22Rv1 (cell line): ENCODE results near the gene RPTOR.

Source experiments
- H3K27ac ChIP-seq: fragments of 450-650 bp; 2 replicates; pipeline ENCODE4 v1.5.1; 2017
- ZFX ChIP-seq: fragments of 450-650 bp; IDR thresholded peaks from 2 replicates; pipeline ENCODE4 v1.6.1; 2017; ENCODE audit warnings: antibody characterized with exemption, borderline replicate concordance
- TF ChIP-seq, protein P1 (sequence below): fragments of 450-650 bp; IDR thresholded peaks from 2 replicates; pipeline ENCODE4 v1.5.1; 2017; ENCODE audit warnings: mild to moderate bottlenecking

RPTOR gene

DNA sequence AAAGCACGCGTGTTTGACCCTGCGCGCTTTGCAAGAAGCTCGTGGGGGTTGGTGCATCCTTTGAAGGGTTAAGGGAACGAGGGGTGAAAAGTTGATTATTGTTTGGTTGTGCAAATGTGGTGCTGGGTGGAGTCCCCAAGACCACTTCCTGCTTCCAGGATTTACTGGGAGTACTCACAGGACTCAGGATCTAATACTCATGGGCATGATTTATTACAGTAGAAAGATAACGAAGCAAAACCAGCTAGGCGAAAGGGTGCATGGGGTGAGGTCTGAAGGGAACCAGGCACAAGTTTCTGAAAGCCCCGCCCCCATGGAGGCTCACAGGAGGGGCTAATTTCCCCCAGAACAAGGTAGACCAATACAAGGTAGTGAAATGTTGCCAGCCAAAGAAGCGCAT lies 58.8 kb downstream of the RPTOR start:
- TF ChIP-seq ZFX, result no peak
- TF ChIP-seq, protein P1, sequence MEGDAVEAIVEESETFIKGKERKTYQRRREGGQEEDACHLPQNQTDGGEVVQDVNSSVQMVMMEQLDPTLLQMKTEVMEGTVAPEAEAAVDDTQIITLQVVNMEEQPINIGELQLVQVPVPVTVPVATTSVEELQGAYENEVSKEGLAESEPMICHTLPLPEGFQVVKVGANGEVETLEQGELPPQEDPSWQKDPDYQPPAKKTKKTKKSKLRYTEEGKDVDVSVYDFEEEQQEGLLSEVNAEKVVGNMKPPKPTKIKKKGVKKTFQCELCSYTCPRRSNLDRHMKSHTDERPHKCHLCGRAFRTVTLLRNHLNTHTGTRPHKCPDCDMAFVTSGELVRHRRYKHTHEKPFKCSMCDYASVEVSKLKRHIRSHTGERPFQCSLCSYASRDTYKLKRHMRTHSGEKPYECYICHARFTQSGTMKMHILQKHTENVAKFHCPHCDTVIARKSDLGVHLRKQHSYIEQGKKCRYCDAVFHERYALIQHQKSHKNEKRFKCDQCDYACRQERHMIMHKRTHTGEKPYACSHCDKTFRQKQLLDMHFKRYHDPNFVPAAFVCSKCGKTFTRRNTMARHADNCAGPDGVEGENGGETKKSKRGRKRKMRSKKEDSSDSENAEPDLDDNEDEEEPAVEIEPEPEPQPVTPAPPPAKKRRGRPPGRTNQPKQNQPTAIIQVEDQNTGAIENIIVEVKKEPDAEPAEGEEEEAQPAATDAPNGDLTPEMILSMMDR, result no peak
- H3K27ac ChIP-seq, result no peak overlapping the region

DNA sequence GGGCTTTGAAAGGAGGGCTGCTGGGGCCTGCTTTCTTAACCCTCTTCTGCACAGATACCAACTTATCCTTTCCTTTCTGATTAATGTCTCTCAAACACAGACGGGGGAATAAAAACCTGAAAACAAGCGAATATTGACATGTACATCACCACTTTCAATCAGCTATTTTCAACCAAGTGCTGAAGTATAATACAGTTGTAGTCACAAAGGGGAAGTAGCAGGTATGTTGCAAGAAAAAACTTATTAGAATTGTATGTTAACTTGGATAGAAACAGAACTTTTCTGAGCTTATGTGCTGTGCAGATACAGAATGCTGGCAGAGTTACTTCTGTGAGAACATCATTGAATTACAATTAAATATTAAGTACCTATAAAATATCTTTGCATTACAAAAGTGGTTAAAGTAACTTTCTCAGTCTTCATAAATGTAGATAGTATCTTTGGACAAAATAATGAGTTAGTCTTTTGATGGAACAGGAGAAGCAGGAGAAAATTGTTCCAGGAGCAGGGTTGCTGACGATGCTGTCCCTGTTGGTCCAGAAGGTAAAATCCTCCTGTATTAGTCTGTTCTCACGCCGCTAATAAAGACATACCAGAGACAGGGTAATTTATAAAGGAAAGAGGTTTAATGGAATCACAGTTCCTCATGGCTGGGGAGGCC lies 59.5 kb downstream of the RPTOR start:
- TF ChIP-seq, protein P1, result no peak
- TF ChIP-seq ZFX, result no peak
- no peak overlapping the region for H3K27ac ChIP-seq

DNA sequence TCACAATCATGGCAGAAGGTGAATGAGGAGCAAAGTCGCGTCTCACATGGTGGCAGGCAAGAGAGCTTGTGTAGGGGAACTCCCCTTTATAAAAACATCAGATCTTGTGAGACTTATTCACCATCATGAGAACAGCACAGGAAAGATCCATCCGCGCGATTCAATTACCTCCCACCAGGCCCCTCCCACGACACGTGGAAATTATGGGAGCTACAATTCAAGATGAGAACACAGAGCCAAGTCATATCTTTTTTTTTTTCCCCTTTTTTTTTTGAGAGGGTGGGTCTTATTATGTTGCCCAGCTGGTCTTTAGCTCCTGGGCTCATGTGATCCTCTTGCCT lies 60.0 kb downstream of the RPTOR start:
- no peak overlapping the region for H3K27ac ChIP-seq
- no peak for TF ChIP-seq ZFX
- TF ChIP-seq, protein P1, result no peak

DNA sequence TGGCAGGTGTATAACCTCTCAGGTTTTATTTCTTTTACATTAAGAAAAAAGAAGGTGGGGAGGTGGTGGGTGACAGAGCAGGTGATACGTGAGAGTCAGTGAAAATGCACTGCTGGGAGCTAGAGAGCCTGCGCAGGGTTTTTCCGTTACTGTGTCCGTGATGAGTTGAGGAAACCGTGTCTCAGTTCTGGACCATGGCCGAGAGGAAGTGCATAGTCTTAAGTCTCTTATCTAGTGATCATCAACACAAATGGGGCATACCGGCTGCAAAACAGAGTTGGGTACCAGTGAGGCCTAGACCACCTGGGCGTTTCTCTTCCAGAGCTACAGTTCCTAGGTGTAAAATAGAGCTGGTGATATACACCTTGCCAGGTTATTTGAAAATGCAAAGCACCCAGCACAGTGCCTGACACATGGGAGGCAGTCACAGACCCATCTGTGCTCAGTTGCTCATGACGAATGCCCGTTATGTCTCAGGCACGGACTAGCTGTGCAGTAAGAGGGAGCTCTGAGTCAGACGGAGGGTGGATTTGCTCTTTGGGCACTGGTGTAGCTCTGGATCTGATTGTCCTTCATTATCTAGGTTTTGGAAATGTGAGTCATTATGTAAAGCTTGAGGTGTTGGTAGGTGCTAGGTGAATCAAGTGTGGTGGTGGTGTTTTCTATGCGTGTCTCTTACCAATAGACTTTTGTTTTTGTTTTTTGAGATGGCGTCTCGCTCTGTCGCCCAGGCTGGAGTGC lies 60.9 kb downstream of the RPTOR start:
- no peak overlapping the region for H3K27ac ChIP-seq
- TF ChIP-seq ZFX, result no peak
- TF ChIP-seq, protein P1, result no peak

DNA sequence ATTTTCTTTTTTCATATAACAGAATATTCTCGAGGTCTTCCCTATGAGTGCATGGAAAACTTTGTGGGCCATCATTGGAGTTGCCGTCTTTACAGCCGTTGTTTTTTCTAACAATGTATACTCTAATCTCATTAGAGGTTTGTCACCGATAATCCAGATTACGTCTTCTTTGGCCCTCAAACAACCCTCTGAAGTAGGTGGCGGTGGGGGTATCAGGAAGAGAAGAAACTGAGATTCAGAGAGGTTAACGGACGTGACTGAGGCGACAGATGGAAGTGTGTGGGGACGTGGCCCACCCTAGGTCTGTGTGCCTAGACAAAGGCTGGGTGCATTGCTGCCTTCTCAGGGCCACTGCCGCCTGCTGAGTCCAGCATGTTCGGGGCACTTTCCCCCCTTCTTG lies 63.7 kb downstream of the RPTOR start:
- H3K27ac ChIP-seq, result no peak overlapping the region
- no peak for TF ChIP-seq ZFX

DNA sequence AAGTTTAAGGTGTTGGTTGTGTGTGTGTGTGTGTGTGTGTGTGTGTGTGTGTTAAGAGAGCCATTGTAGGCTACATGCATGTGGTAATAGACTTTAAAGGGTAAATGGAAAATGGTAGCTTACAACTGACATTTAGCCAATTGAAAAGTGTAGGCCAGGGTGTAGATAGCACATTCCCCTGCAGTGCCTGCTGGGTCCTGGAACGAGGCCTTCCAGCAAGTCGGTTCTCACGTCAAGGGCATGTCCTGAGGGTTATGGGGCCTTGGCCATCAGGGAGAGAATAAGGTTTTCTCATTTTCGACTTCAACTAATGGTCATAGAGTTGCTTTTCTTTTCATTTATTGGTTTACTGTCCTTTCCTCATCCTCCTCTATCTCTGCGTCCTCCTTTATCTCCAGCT lies 65.1 kb downstream of the RPTOR start:
- TF ChIP-seq ZFX, result no peak
- TF ChIP-seq, protein P1, result no peak
- H3K27ac ChIP-seq, result no peak overlapping the region

DNA sequence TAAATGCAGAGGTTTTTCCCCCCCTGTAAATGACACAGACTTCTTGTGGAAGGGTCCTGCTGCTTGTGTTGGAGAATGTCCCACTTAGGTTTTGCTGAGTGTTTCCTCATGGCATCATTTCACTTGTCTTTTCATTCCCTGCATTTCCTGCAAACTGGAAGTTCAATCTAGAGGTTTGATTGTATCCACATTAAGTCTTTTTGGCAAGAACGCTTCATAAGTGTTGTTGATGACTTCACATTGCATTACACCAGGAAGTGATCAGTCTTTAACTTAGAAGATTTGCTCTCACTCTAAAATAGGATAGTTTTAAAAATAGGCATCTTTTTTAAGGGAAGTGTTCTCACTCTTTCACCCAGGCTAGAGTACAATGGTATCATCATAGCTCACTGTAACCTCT lies 67.2 kb downstream of the RPTOR start:
- TF ChIP-seq, protein P1, result no peak
- TF ChIP-seq ZFX, result no peak

More for the DNA sequence above, 67.2 kb downstream of the RPTOR start:
- no peak overlapping the region for H3K27ac ChIP-seq
